Mesenteric fat pad (tissue), 1 donor: ENCODE data around the gene RNF220. TPM values are rescaled to one million over a fixed set of nuclear protein-coding genes. Genes with fewer than 3 reads are reported as not detected.

Experiments
- DNase-seq: peaks from one replicate; pipeline ENCODE4 v3.0.0-alpha.2; 2020; ENCODE audit warnings: low spot score
- total RNA-seq: library from RNA; stranded (reverse); fragmentation: NEBNext Ultra II Directional; extraction: Animal tissue kit (Norgen Biotek cat#: 25700); gene quantifications from one replicate; pipeline ENCODE4 v1.2.1, GENCODE V29; 2021
- donor health status: DM: yes; HTN: yes; CAD: no.

Gene RNF220
- total RNA-seq, 1 donor from 2014 or later, result 60.1 TPM

DNA sequence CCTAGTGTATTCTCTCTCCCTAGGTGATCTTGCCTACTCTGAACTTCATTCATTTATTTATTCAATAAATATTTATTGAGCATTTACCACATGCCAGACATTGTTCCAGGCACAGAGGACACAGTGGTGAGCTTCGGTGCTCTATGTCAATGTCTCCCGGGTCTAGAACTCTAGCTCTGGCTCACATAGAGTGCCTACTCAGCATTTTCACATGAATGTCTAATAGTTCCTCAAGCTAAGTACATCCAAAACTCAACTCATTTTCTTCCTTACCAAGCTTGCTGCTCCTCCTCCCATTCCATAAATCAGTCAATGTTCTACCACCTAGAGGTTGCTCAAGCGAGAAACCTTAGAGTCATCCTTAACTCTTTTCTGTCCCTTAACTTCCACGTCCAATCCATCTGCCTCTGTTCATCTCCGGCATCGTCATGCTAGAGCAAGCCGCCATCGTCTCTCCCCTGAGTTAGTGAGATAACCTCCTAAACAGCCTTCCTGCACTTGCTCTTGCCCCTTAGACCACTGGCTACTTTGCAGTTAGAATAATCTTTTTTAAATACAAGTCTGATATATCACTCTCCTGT, 201.7 kb downstream of the RNF220 start:
- DNase-seq, result no peak

- DNase-seq, result no peak
Observed at GRCh38 chr1:44608141-44608540, 203.1 kb downstream of the RNF220 start.

- DNase-seq, result no peak
Observed at GRCh38 chr1:44609412-44609767, 204.3 kb downstream of the RNF220 start.

DNA sequence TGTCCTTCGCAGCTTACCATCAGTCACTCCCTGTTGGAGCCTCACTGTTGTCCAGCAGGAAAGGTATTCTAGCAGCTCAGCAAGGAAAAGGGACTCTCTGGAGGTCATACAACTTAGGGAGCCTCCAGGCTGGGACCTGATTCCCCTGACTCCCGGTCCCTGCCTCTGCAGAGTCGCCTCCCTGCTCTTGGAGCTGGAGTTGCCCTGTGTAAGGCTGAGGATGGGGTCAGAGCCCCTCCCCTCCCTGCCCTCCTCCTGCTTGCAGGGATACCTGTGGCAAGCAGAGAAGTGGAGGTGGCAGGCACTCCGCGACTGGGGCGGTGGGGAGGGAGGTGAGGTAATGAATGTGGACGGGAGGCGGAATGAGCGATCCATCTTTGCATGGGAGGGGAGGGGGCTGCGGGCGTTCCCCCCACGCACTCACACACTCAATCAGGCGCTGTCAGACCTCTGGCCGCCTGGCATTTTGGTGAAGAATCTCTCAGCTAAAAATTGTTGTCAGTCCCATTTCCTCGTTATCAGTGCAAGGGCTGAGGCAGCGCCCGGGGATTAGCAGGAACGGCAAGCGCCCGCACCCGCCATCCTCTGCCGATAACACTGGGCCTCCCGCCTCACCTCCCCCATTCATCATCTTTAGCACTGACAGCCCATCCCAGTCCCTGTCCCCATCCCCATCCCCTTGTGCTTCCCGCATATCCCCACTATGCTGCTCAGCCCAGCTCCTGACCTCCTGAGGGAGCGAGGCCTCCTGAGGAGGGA, 204.9 kb downstream of the RNF220 start:
- no peak for DNase-seq

DNA sequence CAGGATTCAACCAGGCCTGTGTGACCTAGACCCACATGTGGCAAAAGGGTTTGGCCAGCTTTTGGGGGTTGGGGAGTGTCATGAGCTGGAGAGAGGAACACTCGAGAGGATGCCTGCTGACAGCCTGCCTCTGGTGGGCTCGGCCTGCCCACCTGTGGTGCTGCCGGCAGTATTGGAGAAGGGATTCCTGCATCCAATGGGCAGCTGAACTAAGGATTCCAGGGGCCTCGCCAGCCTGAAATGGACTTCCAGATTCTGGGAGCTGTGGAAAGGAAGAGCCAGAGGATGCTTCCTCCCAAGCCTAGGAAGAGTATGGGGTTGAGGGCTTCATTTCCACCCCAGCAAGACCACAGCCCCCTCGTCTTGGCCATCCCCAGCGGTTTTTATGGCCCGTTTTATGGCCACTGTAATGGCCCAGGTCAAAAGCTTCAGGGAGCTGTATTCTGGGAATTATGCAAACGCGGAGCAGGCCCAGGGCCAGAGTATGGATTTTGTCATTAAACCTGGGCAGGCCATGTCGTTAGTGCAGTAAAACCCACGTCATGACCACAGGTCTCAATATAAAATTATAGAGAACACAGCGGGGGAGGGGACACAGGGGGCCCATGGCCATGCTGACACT, 205.6 kb downstream of the RNF220 start:
- DNase-seq, result no peak

- no peak for DNase-seq
Observed at GRCh38 chr1:44611419-44611818, 206.4 kb downstream of the RNF220 start.

DNA sequence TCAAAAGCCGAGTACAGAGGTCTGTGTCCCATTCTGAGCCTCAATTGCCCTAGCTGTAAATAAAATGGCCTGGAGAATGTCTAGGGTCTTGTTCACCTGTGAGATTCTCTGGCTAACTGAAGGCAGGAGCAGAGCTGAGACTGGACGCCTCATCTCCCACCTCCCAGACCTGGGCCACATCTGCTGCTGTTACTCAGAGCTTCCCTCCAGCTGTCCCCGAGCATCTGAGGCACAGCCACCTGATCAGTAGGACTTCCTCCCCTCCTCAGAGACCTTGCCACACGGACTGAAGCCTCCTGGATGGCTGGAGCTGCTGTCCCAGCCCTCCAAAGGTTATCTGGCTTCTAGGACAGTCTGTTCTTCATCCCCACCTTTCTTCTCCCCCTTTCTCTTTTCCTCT, 206.8 kb downstream of the RNF220 start:
- no peak for DNase-seq

GRCh38 chr1:44613941-44614340, 208.9 kb downstream of the RNF220 start:
- no peak for DNase-seq

- no peak for DNase-seq
Observed at GRCh38 chr1:44616284-44616990, 211.4 kb downstream of the RNF220 start.

GRCh38 chr1:44616991-44617702, 212.1 kb downstream of the RNF220 start:
- no peak for DNase-seq

GRCh38 chr1:44617703-44618029, 212.6 kb downstream of the RNF220 start:
- no peak for DNase-seq

DNA sequence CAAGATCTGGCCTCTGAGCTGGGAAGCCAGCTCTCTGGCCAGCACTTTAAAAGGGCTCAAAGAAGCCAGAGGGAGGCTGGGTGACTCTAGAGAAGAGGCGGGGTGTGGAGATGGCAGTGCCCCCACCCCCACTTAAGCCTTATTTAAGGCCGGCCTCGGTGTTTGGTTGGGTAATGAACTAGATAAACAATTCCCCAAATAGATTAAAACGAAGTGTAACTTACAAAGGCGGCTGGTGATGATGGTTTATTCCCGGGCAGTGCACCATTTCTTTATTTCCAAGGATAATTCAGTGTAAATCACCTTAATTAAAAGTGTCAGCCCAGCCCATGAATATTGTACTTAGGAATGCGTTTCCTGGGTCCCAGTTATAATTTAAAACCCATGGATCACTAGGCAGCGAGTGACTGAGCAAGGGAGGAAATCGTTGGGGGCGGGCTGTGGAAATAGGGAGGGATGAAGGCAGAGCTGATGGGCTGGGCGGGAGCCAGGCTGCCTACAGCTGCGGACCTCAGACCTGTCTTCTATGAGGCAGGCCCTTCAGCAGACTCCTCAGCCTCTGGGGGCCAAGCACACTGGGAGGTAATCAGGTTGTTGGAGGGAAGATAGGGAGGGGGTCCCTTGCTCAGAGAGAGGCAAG, 214.3 kb downstream of the RNF220 start:
- DNase-seq, result no peak

- DNase-seq, result no peak
Observed at GRCh38 chr1:44620072-44620471, 215.0 kb downstream of the RNF220 start.

- DNase-seq, result no peak
Observed at GRCh38 chr1:44621841-44622286, 216.8 kb downstream of the RNF220 start.

- DNase-seq, result no peak
Observed at GRCh38 chr1:44624268-44624901, 219.3 kb downstream of the RNF220 start.

DNA sequence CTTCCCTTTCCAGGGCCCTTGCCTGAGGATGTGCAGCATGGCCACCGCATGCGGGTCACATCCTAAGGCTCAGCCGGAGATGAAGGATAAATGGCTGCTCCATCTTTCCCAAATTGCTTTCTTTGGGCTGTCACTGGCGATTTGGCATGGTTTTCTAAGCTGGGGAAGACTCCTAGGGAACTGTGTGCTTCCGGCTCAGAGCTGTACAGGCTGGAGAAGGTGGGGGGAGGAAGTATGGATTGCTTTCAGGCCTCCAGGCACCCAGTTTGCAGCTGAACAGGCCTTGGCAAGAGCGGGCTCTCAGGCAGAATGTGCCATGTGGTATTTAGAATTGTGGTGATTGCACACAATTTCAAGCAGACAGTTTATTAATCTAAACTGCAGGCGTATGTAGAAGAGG, 220.3 kb downstream of the RNF220 start:
- DNase-seq, result no peak

- no peak for DNase-seq
Observed at GRCh38 chr1:44628962-44629756, 224.1 kb downstream of the RNF220 start.

DNA sequence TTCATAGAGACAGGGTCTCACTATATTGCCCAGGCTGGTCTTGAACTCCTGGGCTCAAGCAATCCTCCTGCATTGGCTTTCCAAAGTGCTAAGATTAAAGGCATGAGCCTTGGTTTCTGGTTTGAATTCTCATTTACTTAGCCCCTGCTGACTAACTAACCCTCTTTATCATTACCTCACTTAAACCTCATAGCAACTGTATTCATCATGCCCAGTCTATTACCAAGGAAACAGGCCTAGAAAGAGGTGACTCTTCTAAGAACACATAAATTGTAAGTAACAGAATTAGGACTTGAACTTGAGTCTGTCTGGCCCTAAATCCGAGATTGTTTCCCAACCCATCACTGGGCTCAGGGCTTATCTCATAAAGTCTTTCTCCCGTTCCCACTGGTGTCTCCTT, 225.1 kb downstream of the RNF220 start:
- DNase-seq, result no peak

- DNase-seq, result no peak
Observed at GRCh38 chr1:44631333-44631646, 226.2 kb downstream of the RNF220 start.
